ENCODE measurements around the gene AOPEP. TPM values are rescaled to one million over a fixed set of nuclear protein-coding genes. Genes with fewer than 3 reads are reported as not detected.

The AOPEP gene
- total RNA-seq, 1 donor from 2014 or later, result 213 TPM

DNA sequence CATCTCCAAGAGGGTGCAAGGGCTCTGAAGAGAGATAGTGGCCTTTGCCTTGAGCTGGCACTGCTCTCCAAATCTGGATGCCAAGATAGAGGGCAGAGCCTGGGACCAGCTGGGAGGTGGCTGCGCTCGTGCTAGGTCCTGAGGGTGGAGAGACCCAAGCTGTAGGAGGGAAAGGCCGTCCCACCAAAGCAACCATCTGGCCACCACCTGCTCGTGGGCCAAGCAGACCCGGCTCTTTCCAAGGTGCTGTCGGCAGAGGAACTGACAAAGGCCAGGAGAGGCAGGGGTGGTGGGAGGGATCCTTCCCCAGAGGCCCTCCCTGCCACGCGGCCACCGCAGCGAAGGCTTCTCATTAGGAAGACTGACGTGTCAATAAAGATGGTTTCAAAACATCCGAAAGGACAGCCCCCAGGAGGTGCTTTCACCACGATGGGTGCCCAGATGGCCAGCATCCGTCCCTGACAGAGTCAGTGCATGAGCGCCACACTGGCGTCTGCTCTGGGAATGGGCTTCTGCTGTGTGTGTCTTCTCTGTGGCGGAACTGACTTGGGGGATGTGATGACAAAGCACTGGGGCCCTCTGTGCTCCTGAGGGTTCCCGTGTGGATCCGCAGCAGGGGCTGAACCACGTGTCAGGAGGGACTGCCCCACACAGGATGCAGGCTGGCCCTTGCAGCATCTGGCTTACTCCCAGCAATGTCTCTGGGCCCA is 377.5 kb downstream of the AOPEP start:
- no peak for DNase-seq (ENCODE audit: low read depth)

DNA sequence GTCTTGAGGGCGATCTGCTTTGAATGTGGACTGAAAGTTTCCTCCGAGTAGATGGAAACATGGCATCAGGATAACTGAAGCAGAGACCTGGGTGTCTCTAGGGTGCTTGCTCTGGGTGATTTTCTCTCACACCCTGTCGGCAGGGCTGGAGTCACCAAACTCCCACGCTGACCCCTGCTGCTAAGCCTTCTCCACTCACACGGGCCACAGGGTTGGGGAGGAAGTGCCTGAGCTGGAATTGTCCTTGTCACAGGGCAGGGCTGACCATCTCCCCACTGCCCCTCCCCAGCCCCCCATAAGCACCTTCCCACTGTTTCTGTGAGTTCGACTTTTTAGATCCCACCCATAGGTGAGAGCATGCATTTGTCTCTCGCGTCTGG is 378.1 kb downstream of the AOPEP start:
- DNase-seq (ENCODE audit: low read depth), result no peak

DNA sequence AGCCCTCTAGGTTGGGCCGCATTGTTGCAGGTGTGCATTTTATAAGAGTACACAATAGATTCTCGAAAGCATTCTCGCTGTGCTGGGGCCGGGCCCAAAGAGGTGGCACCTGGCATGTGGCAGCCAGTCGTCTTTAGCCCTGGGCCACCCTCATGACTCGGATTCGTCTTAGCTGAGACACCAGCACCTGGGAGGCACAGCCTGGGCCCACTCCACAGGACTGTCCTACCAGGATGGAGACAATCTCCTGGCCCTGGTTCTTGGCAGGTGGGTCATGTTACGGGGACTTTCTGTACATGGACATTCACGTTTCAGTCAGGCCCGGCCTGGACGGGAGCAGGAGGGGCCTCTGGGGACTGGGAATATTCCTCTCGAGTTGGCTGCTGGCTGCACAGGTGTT is 378.5 kb downstream of the AOPEP start:
- no peak for DNase-seq (ENCODE audit: low read depth)

DNA sequence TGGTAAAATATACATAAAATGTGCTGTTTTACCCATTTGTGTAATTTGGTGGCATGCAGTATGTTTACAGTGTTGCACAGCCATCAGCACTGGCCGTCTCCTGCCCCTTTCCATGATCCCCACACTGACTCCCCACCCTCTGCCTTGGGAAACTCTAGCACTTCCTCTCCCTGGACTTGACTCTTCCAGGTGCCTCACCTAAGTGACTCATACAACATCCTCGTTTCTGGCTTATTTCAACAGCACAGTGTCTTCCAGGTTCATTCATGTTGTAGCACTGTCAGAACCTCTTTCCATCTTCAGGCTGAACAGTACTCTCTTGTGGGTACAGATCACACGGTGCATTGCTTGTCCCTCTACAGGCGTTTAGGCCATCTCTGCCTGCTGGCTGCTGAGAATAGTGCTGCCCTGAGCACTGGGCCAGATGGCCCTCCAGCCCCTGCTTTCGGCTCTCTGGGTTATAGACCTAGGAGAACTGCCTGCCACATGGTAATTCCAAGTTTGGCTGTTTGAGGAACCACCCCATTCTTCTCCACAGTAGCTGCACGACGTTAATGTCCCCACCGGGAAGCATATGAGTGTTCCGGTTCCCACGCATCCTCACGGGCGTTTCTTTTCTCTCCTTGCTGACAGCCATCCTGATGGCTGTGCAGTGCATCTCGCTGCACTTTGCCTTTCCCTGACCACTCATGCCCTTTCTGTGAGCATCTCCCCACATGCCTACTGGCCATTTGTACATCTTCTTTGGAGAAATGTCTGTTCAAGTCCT is 379.2 kb downstream of the AOPEP start:
- no peak for DNase-seq (ENCODE audit: low read depth)

DNA sequence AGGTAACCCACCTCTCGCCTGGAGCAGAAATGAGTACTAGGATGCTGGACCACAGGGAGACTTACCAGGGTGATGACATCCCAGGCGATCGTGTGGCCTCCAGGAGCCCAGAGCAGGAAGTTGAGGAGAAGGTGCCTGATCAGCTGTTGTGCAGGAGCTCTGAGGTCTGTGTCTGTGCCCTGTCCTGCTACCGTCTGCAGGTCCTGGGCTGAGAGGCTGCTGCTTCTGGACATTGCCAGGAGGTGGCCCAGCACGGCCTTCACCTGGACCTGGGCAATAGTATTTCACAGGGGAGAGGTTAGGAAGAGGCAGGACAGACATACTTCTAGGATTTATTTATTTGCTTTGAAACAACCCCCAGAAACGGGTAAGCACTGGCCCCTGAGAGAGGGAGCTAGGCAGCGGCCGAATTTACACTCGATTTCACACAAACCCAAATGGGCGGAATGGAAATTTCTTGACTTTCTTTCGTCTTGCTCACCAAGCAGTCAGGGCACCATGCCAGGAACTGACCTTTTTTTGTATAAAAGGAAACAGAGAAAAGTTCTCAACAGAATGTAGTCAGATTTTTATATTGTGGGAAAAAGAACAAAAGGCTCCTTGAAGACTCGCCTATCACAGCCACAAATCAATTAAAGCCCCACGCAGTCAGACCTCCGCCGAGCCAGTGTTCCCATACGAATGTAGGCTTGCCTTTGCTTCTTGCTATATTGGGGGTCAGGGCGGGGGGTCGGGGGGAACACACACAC is 380.7 kb downstream of the AOPEP start:
- DNase-seq (ENCODE audit: low read depth), result peak; percentile 67

DNA sequence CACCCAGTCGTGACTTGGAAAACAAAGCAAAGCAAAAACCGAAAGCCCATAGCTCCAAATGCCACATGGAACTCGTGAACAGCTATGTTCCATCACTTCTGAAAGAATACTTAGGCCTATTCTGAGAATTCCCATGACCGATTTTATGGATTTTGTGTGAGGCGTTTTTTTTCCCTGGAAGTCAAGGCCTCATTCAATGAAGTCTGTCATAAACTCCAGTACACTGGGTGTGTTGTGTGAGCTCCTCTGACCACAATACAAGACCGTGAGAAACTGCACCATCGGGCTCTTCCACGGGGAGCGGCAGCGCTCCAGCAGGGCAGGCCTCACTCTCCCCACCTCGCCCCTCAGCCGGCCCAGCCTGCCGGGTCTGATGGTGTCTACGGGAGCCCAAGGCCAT is 381.5 kb downstream of the AOPEP start:
- no peak for DNase-seq (ENCODE audit: low read depth)

DNA sequence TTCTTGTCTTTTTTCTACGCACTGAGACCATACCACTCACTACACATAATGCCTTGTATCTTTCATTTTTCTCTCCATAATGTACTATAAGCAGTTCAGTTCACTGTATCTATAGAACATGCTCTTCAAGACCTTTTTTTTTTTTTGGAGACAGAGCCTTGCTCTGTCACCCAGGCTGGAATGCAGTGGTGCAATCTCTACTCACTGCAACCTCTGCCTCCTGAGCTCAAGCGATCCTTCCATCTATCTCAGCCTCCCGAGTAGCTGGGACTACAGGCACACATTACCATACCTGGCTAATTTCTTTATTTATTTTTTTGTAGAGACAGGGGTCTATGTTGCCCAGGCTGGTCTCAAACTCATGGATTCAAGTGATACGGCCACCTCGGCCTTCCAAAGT is 382.3 kb downstream of the AOPEP start:
- no peak for DNase-seq (ENCODE audit: low read depth)

DNA sequence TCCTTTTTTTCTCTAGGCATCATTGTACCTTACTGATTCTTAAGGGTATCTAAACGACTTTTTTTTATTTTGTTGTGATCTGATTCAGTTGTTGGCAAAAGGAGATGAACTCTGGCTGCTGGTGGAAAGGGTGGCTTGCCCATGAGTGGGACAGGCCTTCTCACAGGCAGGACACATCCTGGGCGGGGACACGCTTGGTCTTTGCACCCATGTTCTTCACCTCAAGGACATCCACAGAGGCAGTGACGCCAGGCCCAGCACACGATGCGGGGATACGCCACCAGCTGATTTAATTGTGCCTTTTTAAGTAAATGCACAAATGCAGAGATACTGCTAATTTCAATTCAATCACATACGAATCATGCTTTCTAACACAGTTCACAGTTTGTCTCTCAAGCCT is 383.0 kb downstream of the AOPEP start:
- DNase-seq (ENCODE audit: low read depth), result no peak

DNA sequence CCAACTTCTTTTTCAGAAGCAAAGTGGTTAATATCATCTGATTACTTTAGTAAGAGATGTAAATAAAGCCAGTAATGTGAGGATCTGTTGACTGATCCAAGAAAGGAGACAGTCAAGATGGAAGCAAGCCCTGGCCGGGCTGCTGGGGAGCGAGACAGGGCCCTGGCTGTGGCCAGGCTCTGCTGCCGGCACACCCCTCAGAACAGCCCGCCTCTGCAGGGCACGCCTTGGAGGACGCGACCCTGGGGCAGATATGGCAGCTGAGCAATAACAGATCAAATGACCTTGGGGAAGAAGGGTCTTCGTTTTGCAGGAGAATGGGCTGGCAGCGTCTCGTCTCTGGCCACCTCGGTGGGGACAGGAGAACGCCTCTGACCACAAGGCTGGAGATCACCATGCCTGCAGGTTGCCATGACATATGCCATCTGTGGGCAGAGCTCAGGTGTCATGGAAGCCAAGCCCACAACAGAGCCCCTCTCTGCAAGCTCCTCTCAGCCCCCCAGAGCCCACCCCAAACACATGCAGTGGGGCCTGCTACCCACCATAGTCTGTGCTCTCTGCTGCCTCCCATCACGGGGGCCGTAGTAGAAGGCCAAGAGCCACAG is 384.5 kb downstream of the AOPEP start:
- DNase-seq (ENCODE audit: low read depth), result no peak

DNA sequence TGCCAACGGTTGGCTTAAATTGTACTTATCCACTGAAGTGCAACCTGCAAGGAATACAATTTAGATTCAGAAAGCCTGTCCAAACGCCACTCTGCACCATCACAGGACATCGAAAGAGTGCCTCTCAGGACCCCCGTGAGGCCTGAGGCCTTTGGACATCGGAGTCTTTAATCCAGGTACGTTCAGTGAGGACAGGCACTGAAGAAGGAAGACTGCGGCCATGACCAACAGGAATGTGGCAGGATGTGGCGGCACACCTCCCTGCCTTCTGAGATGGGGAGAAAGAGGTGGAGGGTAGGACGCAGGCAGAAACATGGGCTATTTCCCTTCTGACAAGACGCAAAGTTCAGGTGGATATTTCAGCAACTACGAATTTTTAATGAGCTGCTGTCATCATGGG is 385.2 kb downstream of the AOPEP start:
- DNase-seq (ENCODE audit: low read depth), result no peak

DNA sequence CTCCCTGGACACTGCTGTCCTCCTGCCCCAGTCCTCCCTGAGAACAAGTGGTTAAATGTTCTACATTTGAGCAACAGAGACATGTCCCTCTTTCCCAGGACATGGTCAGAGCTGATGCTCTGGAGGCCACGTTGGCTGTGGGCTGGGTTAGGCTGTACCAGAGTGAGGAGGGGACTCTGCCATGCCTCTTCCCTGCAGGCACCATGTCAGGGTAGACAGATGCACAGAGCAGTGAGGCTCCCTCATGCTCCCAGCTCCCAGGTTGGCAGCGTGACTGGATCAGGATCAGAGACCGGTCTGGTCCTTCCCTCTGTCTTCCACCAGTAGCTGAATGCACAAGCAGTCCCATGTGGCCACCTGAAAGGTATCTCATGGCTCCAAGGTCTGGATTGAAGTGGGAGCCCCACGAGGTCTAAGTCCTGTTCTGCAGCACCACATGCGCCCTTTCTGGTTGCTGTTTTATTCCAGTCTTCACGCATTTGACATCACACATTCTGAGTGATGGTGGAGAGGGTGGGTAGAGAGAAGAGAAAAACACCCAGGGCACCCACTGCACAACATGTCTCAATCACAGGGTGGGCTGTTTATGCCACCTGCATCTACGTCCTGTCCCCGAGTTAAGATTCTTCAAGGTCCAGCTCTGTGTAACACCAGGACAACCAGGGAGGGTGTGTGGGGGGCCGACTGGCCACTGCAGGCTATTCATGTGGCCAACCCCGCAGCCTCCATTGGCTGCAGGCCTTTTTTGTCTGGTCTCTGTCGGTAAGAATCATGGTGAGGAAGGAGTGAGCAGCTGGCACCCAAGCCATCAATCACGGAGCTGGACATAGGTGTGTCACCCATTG is 386.2 kb downstream of the AOPEP start:
- DNase-seq (ENCODE audit: low read depth), result no peak

DNA sequence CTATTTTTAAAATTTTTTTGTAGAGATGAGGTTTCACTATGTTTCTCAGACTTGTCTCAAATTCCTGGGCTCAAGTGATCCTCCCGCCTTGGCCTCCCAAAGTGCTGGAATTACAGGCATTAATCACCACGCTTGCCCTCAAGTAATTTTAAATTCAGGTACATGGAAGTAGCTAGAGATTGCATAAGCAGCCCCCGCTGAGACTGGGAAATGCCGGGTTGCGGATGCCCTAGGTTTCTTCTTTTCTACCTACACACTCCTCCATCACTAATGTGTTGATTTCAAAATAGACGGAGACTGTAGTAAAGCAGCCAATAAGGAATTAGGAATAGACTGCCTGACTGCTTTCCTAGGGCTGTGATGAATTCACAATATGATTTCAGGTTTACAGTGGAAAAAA is 388.6 kb downstream of the AOPEP start:
- no peak for DNase-seq (ENCODE audit: low read depth)

DNA sequence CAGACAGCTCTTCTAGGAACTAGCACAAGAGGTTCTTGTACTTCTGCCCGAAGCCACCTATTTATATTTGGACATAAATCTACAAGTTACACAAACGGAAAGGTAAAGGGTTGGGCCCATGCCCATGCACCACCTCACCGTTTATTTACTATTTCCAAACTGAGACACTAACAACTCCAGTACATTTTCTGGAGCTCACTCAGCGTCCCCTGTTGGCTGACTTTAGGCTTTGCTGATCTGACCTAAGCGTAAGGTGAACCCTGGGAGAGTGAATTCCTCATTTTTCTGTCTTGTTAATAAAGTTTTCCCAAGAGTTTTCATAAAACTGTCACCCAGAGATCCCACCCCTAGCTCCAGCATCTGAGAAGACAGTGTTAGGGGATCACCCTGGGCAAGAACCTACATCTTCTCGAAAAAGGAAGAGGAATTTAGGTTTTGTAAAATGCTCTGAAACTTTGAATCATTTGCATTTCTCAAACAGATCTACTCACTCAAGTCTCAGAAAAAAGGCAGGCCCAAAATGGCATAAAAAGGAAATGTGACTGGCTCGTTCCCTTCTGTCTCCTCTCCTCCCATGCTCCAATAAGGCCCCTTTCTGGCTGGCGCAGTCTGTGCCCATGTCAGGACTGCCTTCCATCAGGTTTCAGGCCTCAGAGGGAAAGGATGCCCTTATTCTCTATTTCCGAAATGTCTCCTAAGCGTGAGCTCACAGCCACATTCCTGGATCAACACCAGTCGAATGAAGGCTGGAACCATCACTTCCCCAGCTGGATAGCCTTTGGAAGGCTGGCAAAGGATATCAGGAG is 389.7 kb downstream of the AOPEP start:
- DNase-seq (ENCODE audit: low read depth), result no peak

DNA sequence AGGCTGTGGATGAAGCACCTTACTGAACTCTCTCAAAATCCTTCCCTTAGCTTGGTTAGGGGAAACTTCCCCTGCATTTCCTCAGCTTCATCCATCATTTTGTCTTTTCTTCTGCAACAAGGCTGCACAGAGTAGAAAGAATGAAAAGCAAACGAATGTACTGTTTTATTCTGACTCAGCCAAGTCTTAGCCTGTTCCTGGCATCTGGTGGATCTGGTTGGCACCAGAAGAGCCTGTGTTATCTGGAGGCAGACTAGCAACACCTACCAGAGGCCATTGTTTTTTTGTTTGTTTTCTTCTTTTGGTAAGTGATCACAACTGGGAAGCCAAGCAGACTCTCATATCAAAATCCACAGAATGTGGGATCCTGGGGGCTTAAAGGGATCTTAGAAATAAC is 390.3 kb downstream of the AOPEP start:
- DNase-seq (ENCODE audit: low read depth), result no peak

DNA sequence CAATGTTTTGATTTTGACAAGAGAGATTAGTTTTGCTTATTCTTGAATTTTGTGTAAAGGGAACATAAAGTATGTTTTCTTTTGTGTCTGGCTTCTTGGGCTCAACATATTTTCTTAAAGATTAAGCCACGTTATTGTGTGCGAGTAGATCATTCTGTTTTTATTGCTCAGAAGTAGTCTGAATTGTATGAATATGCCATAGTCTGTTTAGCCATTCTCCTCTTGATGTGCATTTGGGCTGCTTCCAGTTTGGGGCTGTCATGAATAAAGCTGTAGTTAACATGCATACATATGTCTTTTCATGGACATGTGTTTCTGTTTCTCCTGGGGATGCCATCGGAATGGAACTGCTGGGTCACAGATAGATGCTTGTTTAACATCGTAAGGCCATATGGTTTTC is 392.1 kb downstream of the AOPEP start:
- no peak for DNase-seq (ENCODE audit: low read depth)

DNA sequence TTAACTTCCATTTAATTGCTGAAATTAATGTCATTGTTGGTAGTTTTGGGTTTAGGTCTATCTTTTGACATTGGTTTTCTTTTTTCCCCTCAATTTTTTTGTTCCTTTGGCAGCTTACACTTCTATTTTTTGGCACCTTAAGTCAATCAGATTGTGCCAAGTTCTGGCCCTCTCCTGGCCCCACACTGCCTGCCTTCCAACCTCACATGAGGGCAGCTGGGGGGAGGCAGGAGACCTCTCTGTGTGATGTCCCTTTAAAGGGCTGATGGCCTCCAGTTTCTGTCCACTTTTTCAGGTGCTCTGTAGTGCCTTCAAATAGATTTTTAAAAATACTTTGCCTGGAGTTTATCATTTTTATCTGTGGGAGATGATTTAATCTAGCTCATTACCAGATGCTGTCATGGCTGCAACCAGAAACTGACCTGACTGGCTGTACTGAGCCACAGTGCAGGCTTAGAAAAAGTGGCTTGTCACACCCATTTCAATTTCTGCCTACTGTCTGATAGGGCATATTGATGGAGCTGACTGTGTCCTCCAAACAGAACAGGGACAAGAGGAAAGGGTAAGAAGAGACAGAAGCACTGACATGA is 394.4 kb downstream of the AOPEP start:
- DNase-seq (ENCODE audit: low read depth), result no peak

DNA sequence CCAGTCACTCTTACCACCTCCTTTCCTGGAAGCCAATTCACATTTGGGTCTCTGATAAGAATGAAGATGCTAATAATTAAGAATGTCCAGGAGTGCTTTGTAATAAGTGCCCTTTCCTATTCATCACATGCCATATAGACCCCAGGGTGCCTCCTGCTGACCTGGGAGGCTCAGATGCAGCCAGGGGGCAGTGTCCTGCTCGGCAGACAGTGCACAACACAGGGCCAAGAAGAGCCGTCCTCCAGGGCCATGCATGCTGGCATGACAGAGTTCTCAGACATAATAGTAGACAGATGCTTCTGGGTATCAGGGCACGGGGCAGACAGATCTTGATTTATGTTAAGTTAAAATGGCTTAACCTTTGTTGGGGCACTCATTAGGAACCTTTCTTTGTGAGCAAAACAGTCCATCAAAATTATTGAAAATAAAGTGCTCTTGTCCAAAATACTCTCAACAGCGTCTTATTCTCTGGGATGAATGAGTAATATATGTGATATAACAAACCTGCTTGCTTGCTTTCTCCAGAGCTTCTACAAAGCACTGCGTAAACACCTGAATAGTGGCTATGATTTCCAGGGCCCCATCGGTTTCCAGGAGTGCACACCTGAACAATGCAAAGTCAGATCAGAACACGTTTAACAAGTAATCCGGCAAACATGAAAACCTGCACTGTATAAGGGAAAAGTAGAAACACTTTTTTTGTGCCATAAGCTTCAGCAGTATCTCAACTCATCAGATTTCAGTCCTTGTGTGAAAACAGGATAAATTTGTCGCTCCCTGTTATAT is 398.3 kb downstream of the AOPEP start:
- no peak for DNase-seq (ENCODE audit: low read depth)

DNA sequence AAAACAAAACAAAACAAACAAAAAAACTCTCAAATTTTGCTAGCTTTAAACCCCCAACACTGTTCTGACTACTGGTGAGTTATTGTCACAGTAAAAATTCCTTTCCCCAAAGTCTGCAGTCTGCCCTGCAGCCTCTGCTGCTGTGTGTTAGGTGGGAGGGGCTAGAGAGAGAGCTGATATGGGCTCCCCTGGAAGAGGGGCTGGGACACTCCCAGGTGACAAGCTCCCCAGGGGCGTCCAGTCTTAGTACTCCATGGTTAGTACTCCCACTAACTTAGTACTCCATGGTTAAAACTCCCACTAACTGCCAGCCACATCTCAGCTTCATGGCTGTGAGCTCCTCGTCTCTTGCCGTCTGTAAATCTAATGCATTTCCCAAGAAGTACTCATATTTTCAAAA is 399.2 kb downstream of the AOPEP start:
- no peak for DNase-seq (ENCODE audit: low read depth)

DNA sequence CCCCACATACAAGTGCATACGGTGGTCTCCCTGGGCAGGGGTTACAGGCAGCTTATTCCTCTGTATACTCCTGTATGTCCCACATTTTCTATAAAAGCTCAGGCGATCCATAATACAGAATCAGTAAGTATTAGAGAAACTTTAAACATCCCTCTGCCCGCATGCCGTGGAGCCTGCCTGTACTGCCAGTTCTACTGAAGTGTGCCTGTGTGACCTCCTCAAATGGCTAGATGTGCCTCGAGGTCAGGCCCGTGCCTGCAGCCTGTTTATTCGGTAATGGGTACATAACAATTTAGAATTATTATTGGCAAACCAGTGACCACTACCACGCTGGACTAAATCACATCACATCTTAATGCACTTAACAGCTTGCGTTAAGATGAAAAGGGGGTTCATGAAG is 400.2 kb downstream of the AOPEP start:
- DNase-seq (ENCODE audit: low read depth), result no peak
